Measurements from ENCODE around the gene CPAMD8. TPM values are rescaled to one million over a fixed set of nuclear protein-coding genes. Genes with fewer than 3 reads are reported as not detected.

The CPAMD8 gene
- total and polyA plus RNA-seq, 2 of the 8 experiments (the other 6 are each of a cell fraction or from before 2014, with no cell fraction given), result 6.1 to 9.2 TPM

- POLR2A ChIA-PET (ENCODE audit: partially characterized antibody), result no interaction called here
- no peaks in the 10 kb centered on the region for H3K4me1 ChIP-seq (replicated peaks in 1 of 4; ENCODE audit: control insufficient read depth in 3 of 4, insufficient read depth in 4 of 4, low read length in 3 of 4)
- no peak overlapping the region for H3K4me3 ChIP-seq (ENCODE audit: extremely low read depth in 1 of 4, insufficient read depth in 2 of 4, low read depth in 3 of 4, low read length in 4 of 4)
- no peak overlapping the region for H3K4me2 ChIP-seq (ENCODE audit: insufficient read depth in 1 of 2, low read depth in 2 of 2, low read length in 2 of 2)
- no peak overlapping the region for H2BK12ac ChIP-seq (ENCODE audit: low read depth, low read length)
- no peak overlapping the region for H3K9ac ChIP-seq (replicated peaks in 1 of 4; ENCODE audit: extremely low read depth in 1 of 4, low read depth in 3 of 4, low read length in 3 of 4)
- no peak overlapping the region for H2AFZ ChIP-seq (ENCODE audit: low read length)
- no peak overlapping the region for H4K91ac ChIP-seq (replicated peaks; ENCODE audit: insufficient read length, low read length)
- no peak for FAIRE-seq
- H3K27ac ChIP-seq (ENCODE audit: low read depth, low read length), result no peak overlapping the region
- TF ChIP-seq TAF1 (IDR thresholded peaks at IDR 0.05; ENCODE audit: low read depth, low read length), result no peak
- TF ChIP-seq POU5F1 (IDR thresholded peaks at IDR 0.05; ENCODE audit: low read depth, low read length), result no peak
- TF ChIP-seq EZH2 (IDR thresholded peaks at IDR 0.05; ENCODE audit: low read depth, low read length, severe bottlenecking), result no peak
- H3K36me3 ChIP-seq (ENCODE audit: control insufficient read depth in 2 of 4, insufficient read depth in 4 of 4, low read length in 3 of 4), result peaks cover 0 to 7% (median 4%) of the 10 kb centered on the region in 4 experiments; a peak in 2 of 8 replicates
- H3K4ac ChIP-seq (replicated peaks; ENCODE audit: insufficient read length, low read depth, low read length), result no peak overlapping the region
- no peak overlapping the region for H3K23ac ChIP-seq (ENCODE audit: insufficient read length)
- H3K23me2 ChIP-seq (ENCODE audit: low read depth, low read length), result peaks cover 8% of the 10 kb centered on the region; the same call in 1 of the 2 replicates
- CTCF ChIA-PET (ENCODE audit: partially characterized antibody), result no interaction called here
- no peak overlapping the region for H3K56ac ChIP-seq (replicated peaks; ENCODE audit: insufficient read length, low read depth, low read length)
- H2AK5ac ChIP-seq (ENCODE audit: low read depth, low read length), result no peak overlapping the region
- no peaks in the 10 kb centered on the region for H3K27me3 ChIP-seq (replicated peaks in 1 of 4; ENCODE audit: control insufficient read depth in 3 of 4, extremely low read depth in 1 of 4, insufficient read depth in 3 of 4, low read length in 3 of 4)
- H3K14ac ChIP-seq (ENCODE audit: insufficient read length), result no peak overlapping the region
- H2BK5ac ChIP-seq (ENCODE audit: low read depth, low read length), result no peak overlapping the region
- H3K9me3 ChIP-seq (ENCODE audit: insufficient read depth in 2 of 2, low read depth in 1 of 2, low read length in 1 of 2), result peaks cover 0 to 3% of the 10 kb centered on the region in 2 experiments; a peak in 2 of 4 replicates
- 94% methylated on average over 4 of the region's 4 CpGs; no CpG with 5 or more reads in 1 of the 2 experiments for WGBS, 2 experiments (ENCODE audit: extremely low coverage in 1 of 2, insufficient coverage in 1 of 2, insufficient read length in 1 of 2, insufficient replicate concordance in 2 of 2, low coverage in 1 of 2, low lambda C conversion rate in 2 of 2, missing lambda C conversion rate in 1 of 2)
- H3K79me1 ChIP-seq (ENCODE audit: low read depth, low read length), result no peaks in the 10 kb centered on the region
- H3K18ac ChIP-seq (ENCODE audit: extremely low read depth, low read length), result no peak overlapping the region
- no peak overlapping the region for H4K8ac ChIP-seq (ENCODE audit: extremely low read depth, insufficient read depth, low read length)
- no peak overlapping the region for H2BK20ac ChIP-seq (ENCODE audit: low read length)
- no peak overlapping the region for H2BK15ac ChIP-seq (ENCODE audit: low read length)
- no peak overlapping the region for H4K5ac ChIP-seq (ENCODE audit: insufficient read length, low read depth, low read length)
- no peaks in the 10 kb centered on the region for H3K79me2 ChIP-seq (ENCODE audit: control insufficient read depth in 1 of 2, insufficient read depth in 2 of 2, low read length in 2 of 2)
- no peak overlapping the region for H2BK120ac ChIP-seq (replicated peaks; ENCODE audit: low read depth, low read length)
- no peak for DNase-seq (ENCODE audit: low read depth in 1 of 2, low spot score in 2 of 2)
- no peaks in the 10 kb centered on the region for H4K20me1 ChIP-seq (replicated peaks in 1 of 2; ENCODE audit: control insufficient read depth in 1 of 2, insufficient read depth in 2 of 2, low read length in 2 of 2)
These were observed 37.9 kb downstream of the CPAMD8 start for GRCh38 chr19:16988661-16989060.

All from H1 (cell line).